GM19328 (cell line): ENCODE results near the gene BASP1.
"Not testable (repeated sequence)": the region's sequence is repeated elsewhere in the genome, so short reads cannot be mapped to it uniquely, and the experiment has no call there.

ENCODE experiments used
- ATAC-seq: cut with Tn5 transposase; IDR thresholded peaks from one replicate; pipeline ENCODE4 v1.9.1; 2021; ENCODE audit warnings: mild to moderate bottlenecking, moderate library complexity; ENCODE audit not compliant: unreplicated experiment

BASP1 gene

DNA sequence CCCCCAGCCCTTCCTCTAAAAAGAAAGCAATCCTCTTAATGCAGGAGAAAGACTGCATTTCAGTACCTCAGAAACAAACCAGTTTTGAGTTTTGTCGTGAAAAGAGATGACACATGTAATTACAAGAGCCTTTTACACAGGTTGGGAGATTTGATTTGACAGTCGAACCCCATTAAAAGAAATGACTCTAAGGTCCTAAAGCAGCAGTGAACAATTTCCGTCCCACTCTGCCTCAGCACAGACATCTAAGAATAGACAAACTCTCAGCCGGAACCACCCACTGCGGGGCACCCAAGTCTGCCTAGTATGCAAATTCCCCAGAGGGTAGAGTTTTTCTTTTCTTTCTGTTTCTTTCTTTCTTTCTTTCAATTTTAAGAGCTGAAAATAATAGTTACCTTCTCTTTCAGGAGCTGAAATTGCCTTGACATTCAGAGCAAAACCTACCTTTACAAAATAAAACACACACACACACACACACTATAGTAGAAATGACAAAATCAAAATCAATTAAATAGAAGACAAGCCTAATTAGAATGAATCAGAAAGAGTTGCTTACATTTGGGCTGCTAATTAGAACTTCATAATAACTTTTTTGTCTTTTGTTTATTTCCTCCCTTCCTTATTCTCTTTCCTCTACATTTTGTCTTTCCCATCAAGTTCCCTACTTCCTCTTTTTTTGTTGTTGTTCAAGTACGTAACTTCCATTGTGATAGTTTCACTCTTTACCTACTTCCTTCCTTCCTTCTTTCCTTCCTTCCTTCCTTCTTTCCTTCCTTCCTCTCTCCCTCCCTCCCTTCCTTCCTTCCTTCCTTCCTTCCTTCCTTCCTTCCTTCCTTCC lies 65.1 kb downstream of the BASP1 start:
- peak; percentile 97 for ATAC-seq

- ATAC-seq: no peak
Measured at GRCh38 chr5:17283121-17283415, 65.6 kb downstream of the BASP1 start.

DNA sequence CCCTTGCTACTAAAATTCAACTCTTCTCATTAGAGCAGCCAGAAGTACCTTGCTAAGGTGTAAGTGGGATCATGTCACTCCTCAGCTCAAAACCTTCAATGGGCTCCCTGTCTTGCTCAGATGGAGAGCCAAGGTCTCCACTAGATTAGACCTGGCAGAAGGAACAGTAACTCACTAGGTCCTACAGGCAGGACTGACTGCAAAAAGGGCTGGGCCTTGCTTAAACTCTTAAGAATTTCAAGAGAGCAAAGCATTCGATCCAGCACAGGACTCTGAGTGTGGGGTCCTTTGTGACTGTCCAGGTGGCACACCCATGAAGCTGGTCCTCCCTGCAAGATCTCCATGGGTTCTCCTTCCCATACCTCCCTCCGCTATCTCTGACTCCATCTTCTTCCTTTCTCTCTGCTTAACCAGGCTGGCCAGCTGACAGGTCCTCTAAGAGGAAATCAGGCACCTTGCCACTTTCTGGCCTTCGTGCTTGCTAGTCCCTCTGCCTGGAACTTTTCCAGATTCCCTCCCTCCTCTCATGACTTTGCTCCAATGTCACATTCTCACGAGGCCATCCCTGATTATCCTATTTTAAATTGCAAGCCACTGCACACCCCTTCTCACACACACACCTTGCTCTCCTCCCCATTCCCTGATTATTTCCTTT lies 70.2 kb downstream of the BASP1 start:
- no peak for ATAC-seq

- ATAC-seq: no peak
Measured at GRCh38 chr5:17288570-17288969, 71.1 kb downstream of the BASP1 start.

- no peak for ATAC-seq
Measured at GRCh38 chr5:17289681-17290539, 72.5 kb downstream of the BASP1 start.

GRCh38 chr5:17290540-17290974 lies 73.1 kb downstream of the BASP1 start:
- no peak for ATAC-seq

DNA sequence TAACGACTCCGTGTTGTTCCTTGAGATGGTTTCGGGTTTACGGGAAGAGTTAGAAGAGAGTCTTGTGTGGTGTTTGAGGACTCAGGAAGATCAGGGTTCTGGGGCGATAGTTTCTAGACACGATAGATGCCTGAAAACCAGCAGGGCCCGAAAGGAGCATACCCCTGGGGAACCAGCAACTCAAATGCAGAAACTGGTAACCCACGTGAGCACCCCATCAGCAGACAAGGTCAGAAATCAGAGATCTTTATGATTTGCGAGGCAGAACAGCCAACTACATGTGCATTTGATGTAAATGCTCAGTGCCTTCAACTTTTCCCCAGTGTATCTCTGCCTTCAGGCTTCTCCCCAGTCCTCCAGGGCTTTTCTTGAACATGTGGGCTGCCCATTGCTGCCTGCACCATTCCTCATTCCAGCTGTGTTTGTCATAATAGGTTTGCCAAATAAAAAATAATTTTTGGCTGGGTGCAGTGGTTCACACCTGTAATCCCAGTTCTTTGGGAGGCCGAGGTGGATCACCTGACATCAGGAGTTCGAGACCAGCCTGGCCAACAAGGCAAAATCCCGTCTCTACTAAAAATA lies 75.1 kb downstream of the BASP1 start:
- ATAC-seq: no peak

DNA sequence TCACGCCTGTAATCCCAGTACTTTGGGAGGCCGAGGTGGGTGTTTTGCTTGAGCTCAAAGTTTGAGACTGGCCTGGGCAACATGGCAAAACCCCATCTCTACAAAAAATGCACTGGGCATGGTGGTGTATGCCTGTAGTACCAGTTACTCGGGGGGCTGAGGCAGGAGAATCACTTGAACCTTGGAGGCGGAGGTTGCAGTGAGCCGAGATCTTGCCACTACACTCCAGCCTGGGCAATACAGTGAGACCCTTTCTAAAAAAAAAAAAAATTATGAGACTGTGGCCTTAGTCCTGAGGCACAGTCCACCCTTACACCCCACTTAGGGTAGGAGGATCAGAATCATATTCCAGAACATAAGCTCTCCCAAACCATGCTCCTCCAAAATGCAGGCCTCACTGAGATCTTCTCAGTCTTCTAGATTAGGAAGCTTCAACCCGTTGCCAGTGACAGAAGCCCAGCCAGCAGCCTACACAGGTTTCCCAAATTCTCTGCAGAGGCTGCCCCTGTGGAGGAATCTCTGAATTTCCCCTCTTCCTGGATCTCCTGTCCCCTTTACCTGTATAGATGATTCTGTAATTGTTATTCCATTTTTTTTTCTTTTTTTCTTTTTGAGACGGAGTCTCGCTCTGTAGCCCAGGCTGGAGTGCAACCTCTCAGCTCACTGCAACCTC lies 77.3 kb downstream of the BASP1 start:
- no peak for ATAC-seq

DNA sequence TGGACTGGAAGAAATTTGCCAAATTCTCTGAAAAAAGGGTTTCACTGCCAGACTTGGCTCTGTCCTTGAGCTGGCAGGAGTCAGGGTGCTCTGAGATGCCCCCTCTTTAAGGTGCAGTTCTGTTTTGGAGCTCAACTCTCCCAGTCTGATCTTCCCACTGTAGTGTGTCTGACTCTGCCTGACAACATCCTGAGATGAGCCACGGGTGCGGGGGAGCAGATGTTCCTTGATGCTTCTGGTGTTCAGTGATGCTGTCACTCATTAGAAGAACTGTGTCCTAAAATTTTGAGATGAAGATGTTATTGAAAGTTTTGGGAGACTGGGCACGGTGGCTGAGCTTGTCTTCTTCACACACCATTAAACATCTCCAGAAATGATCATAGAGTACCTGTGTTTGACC lies 78.2 kb downstream of the BASP1 start:
- ATAC-seq: no peak

DNA sequence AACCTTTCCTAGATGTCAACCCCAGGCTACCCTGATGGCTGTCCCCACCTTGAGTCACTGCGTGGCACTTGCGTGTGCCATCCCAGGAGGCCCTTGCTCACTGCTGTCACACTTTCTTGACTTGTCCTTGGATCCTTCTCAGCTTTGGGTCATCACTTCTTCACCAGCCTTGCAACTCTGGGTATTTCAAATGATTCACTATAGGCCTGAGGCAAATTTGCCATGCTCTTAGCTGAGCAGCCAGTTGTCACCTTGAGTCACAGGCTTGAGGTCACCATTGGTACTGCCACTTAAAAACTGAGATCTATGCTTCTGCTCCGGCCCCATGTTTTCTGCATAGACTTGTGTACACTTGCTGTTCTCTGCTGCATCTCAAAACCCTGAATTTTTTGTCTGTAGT lies 84.7 kb downstream of the BASP1 start:
- ATAC-seq: no peak

DNA sequence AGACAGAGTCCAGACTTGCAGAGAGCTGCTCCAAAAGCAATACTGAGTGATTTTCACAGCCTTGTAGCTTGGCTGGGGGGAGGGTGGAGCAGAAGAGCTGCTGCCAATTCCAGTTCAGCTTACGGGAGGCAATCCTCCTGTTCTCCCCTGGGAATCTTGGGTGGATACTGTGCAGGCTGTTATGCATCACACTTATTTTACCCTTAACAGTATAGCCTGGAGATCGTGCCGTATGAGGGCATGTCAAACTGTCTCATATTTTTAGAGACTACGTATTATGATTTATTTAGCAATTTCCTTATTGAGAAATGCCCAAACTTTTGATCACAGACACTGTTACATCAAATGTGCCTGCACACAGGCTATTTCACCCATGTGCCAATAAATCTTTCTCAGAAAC lies 85.2 kb downstream of the BASP1 start:
- no peak for ATAC-seq

DNA sequence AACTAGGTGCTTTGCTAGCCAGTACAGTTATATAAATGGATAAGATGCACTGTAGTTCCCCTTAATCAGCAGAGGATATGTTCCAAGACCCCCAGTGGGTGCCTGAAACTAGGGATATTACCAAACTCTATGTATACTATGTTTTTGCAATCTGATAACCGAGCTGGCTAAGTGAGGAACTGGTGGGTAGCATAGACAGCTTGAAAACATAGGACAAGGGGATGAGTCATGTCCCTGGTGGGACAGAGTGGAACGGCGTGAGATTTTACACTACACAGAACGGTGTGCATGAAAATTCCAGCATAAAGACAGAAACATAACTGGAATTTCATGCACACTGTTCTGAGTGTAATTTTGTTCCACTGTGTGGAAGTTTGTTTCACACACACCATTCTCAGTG lies 86.9 kb downstream of the BASP1 start:
- ATAC-seq: no peak

DNA sequence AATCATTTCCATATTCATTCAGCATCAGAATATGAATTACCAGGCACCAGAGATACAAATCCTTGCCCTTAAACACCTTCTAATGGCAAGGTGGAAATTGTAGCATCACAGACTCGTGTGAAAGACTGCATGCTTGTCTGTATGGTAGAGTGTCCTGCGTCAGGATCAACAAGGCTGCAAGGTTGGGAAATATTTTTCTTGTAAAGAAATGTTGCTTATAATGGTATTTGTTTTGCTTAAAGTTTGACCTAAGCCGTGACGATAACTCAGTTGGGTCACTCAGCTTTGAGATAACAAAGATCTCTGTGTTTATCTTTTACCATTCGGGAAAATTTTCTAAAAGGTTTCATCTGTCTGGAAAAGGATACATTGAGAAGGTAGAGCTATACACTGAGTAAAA lies 87.6 kb downstream of the BASP1 start:
- ATAC-seq: no peak

DNA sequence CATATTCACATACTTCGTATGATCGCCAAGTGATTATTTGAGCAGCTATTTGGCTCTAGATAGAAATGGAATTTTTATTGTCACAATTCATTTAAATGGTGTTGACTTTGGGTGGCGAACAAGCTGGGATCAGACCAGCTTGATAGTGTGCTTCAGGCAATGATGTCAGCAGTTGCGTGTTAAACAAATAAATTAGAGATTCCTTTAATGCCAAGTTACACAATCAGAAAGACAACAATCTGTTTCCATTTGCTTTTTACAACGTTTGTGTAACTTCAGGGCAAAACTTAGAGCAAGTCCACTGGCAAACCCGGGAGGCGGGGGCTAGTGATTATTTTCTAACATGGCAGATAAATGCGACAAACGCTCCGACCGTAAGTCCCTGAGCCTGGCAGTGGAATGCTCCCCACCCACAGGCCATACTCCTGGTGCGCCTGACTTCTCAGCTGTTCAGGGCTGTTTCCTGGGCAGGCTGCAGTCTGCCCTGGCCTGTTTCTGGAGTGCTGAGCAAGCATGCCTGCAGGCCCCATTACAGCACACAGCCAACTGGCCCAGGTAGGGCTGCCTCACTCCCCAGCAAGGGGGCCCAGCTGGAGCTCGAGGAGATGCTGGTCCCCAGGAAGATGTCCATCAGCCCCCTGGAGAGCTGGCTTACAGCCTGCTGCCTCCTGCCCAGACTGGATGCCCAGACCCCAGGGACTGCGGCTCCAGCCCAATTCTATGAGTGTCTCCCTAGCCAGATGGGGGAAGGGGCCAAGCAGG lies 88.7 kb downstream of the BASP1 start:
- no peak for ATAC-seq

DNA sequence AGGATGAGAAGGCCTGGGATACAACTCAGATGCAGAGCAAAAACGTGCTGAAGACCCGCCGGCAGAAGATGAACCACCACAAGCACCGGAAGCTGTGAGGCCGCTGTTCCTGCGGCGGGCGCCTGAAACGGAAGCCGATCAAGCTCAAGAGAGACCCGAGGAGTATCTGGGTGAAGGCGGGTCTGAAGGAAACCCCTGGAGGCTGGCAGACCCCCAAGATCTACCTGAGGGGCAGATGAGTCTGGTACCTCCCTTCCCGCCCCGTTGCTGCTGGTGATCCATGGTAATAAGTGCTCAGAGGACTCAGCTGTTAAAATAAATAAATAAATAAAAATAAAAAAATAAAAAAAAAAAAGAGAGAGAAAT lies 89.3 kb downstream of the BASP1 start:
- no peak for ATAC-seq

DNA sequence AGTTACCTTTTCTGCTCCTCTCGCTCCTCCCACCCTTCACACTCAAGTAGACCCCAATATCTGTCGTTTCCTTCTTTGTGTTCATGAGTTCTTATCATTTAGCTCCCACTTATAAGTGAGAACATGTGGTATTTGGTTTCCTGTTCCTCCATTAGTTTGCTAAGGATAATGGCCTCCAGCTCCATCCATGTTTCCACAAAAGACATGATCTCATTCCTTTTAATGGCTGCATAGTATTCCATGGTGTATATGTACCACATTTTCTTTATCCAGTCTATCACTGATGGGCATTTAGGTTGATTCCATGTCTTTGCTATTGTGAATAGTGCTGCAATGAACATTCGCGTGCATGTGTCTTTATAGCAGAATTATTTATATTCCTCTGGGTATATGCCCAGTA lies 90.0 kb downstream of the BASP1 start:
- ATAC-seq: not testable (repeated sequence)

- ATAC-seq: no peak
Measured at GRCh38 chr5:17308326-17309065, 91.1 kb downstream of the BASP1 start.

- no peak for ATAC-seq
Measured at GRCh38 chr5:17309462-17309861, 92.0 kb downstream of the BASP1 start.

- ATAC-seq: not testable (repeated sequence)
Measured at GRCh38 chr5:17310502-17310901, 93.1 kb downstream of the BASP1 start.
